Neural crest cell (in vitro differentiated cells): ENCODE results near the gene AP4E1. TPM values are rescaled to one million over a fixed set of nuclear protein-coding genes. Genes with fewer than 3 reads are reported as not detected.
"Not testable (repeated sequence)": the region's sequence is repeated elsewhere in the genome, so short reads cannot be mapped to it uniquely, and the experiment has no call there.

ENCODE experiments used
- DNase-seq: peaks from one replicate; pipeline ENCODE4 v3.0.0; 2021; ENCODE audit warnings: low read depth, mixed read lengths, low spot score
- H3K27ac Mint-ChIP-seq: one replicate; pipeline ENCODE4 v1.8.0; 2021; ENCODE audit warnings: mild to moderate bottlenecking, mixed read lengths; ENCODE audit not compliant: unreplicated experiment
- H3K27me3 Mint-ChIP-seq: 2 replicates; pipeline ENCODE4 v1.8.0; 2021; ENCODE audit warnings: low read depth, mild to moderate bottlenecking, mixed read lengths
- H3K36me3 Mint-ChIP-seq: 2 replicates; pipeline ENCODE4 v1.8.0; 2021; ENCODE audit warnings: low read depth, mild to moderate bottlenecking, mixed read lengths
- H3K4me1 Mint-ChIP-seq: 2 replicates; pipeline ENCODE4 v1.8.0; 2021; ENCODE audit warnings: mixed read lengths
- H3K4me3 Mint-ChIP-seq: one replicate; pipeline ENCODE4 v1.8.0; 2021; ENCODE audit warnings: mild to moderate bottlenecking, mixed read lengths
- H3K9me3 Mint-ChIP-seq: 2 replicates; pipeline ENCODE4 v1.8.0; 2021; ENCODE audit warnings: mixed read lengths
- CTCF ChIP-seq: fragments of 200-600 bp; sonication (generic); conservative IDR thresholded peaks from 2 replicates; pipeline ENCODE4 v1.5.0; 2021; ENCODE audit warnings: antibody characterized with exemption, mild to moderate bottlenecking
- total RNA-seq: library from RNA; stranded (reverse); gene quantifications from 2 replicates; pipeline ENCODE4 v1.2.1, GENCODE V29; 2021

AP4E1 gene
- total RNA-seq, 1 donor from 2014 or later: 10.8 TPM

DNA sequence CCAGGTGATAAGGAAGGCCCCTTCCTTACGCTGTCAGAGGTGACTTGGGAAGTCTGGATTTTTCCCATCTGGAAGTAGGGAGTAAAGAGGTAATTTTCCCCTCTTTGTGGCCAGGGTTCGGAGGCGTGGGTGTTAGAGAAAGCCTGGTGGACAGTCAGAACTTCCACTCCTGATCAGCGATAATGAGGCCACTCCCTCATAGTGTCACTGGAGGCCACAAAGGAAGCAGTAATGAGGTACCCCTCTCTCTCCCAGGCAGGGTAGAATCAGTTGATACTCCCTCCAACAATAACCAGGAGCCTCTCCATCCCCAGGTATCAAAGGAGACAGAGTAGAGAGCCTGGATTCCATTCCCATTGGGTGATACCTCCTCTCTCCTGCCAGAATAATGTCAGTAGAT lies 30.0 kb downstream of the AP4E1 start:
- no peaks in the 10 kb centered on the region for H3K4me1 Mint-ChIP-seq
- no peak for DNase-seq
- H3K4me3 Mint-ChIP-seq: no peak overlapping the region
- no peaks in the 10 kb centered on the region for H3K9me3 Mint-ChIP-seq
- peaks cover 6% of the 10 kb centered on the region for H3K36me3 Mint-ChIP-seq
- H3K27me3 Mint-ChIP-seq: no peaks in the 10 kb centered on the region
- no peak for TF ChIP-seq CTCF
- no peak overlapping the region for H3K27ac Mint-ChIP-seq

DNA sequence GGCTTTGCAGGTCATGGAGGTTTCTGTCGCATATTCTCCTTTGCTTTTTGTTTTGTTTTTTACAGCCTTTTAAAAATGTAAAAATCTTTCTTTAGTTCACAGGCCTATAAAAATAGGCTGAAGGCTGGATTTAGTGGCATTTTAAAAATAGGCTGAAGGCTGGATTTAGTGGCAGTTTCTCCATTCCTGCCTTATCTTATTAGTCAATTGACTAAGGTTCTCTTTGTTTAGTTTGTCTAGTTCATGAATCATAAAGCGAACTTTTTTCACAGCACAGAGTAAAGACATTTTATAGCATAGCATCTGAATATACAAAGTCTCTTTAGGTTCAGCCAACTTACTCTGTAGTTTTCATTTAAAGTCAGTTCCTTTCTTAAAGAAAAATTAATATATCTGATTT lies 31.4 kb downstream of the AP4E1 start:
- no peak overlapping the region for H3K4me3 Mint-ChIP-seq
- no peaks in the 10 kb centered on the region for H3K9me3 Mint-ChIP-seq
- DNase-seq: no peak
- peaks cover 9% of the 10 kb centered on the region for H3K36me3 Mint-ChIP-seq
- H3K27ac Mint-ChIP-seq: no peak overlapping the region
- no peaks in the 10 kb centered on the region for H3K4me1 Mint-ChIP-seq
- H3K27me3 Mint-ChIP-seq: no peaks in the 10 kb centered on the region
- TF ChIP-seq CTCF: no peak

- no peak for TF ChIP-seq CTCF
- Mint-ChIP-seq H3K27me3 (no peaks in the 10 kb centered on the region), H3K9me3 (no peaks in the 10 kb centered on the region), H3K4me3 (no peak overlapping the region), H3K4me1 (no peaks in the 10 kb centered on the region), H3K36me3 (peaks cover 9% of the 10 kb centered on the region), H3K27ac (no peak overlapping the region)
- DNase-seq: no peak
Observed at GRCh38 chr15:50940506-50940905, 32.0 kb downstream of the AP4E1 start.

GRCh38 chr15:50943638-50944037 lies 35.2 kb downstream of the AP4E1 start:
- no peaks in the 10 kb centered on the region for H3K4me1 Mint-ChIP-seq
- no peaks in the 10 kb centered on the region for H3K27me3 Mint-ChIP-seq
- no peaks in the 10 kb centered on the region for H3K9me3 Mint-ChIP-seq
- no peak overlapping the region for H3K4me3 Mint-ChIP-seq
- H3K36me3 Mint-ChIP-seq: peaks cover 6% of the 10 kb centered on the region
- no peak overlapping the region for H3K27ac Mint-ChIP-seq
- DNase-seq: no peak
- TF ChIP-seq CTCF: no peak

DNA sequence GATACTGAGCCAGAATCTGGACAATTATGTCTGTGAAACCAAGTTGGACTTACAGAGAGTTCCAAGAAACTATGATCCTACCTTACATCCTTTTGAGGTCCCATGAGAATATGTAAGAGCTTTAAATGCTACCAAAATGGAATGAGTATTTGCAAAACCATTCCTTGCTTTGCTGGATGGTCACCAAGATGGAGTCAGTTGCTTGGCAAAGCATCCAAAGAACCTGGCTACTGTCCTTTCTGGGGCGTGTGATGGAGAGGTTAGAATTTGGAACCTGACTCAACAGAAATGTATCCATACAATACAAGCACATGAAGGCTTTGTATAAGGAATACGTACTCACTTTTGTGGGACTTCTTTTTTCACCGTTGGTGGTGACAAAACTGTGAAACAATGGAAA lies 36.2 kb downstream of the AP4E1 start:
- Mint-ChIP-seq H3K36me3 (peaks cover 7% of the 10 kb centered on the region), H3K4me1 (no peaks in the 10 kb centered on the region), H3K9me3 (no peaks in the 10 kb centered on the region), H3K27me3 (no peaks in the 10 kb centered on the region), H3K4me3 (no peak overlapping the region), H3K27ac (no peak overlapping the region)
- no peak for DNase-seq
- TF ChIP-seq CTCF: no peak

DNA sequence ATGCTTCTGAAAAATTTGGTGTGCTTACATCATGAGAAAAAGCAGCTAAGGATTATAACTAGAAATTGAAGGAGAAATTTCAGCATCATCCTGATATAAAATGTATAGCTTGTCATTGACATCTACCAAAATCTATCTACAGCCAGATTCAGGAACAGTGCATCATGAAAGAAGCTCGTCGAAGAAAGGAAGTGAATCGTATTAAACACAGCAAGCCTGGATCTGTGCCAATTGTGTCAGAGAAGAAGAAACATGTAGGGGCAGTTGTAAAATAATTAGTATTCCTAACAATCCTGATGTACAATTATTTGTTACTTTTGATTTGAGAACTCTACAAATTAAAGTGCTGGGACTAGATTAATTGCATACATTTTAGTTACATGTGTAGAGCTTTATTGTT lies 37.2 kb downstream of the AP4E1 start:
- H3K36me3 Mint-ChIP-seq: peaks cover 10% of the 10 kb centered on the region
- no peak overlapping the region for H3K27ac Mint-ChIP-seq
- H3K4me1 Mint-ChIP-seq: no peaks in the 10 kb centered on the region
- H3K9me3 Mint-ChIP-seq: peaks cover under 1% of the 10 kb centered on the region
- no peak for TF ChIP-seq CTCF
- no peaks in the 10 kb centered on the region for H3K27me3 Mint-ChIP-seq
- no peak for DNase-seq
- no peak overlapping the region for H3K4me3 Mint-ChIP-seq

GRCh38 chr15:50950745-50951144 lies 42.3 kb downstream of the AP4E1 start:
- H3K36me3 Mint-ChIP-seq: peaks cover 33% of the 10 kb centered on the region
- H3K4me1 Mint-ChIP-seq, DNase-seq, H3K9me3 Mint-ChIP-seq, H3K27ac Mint-ChIP-seq, H3K27me3 Mint-ChIP-seq, H3K4me3 Mint-ChIP-seq: not testable (repeated sequence)
